Measurements from ENCODE around the gene MSI2. TPM values are rescaled to one million over a fixed set of nuclear protein-coding genes. Genes with fewer than 3 reads are reported as not detected.

The MSI2 gene
- polyA plus RNA-seq, 4 donors, result 85.9 to 104 (median 97.5) TPM

DNA sequence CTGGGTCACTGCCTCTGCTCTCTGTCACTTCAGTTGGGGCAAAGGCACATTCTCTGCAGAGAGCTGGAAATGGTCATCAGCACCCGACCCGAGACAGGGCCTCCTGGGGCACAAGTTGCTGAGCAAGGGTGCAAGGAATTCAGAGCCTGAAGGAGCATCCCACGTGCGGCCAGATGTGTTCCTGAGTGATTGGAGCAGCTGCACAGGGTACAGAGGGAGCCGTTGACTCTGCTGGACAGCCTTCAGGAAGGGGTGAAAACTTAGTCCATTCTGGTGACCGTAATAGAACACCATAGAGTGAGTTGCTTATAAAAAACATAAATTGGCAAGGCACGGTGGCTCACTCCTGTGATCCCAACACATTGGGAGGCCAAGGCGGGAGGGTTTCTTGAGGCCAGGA lies 382.0 kb downstream of the MSI2 start:
- no peak for DNase-seq (ENCODE audit: low read depth in 4 of 4, low spot score in 2 of 4)

DNA sequence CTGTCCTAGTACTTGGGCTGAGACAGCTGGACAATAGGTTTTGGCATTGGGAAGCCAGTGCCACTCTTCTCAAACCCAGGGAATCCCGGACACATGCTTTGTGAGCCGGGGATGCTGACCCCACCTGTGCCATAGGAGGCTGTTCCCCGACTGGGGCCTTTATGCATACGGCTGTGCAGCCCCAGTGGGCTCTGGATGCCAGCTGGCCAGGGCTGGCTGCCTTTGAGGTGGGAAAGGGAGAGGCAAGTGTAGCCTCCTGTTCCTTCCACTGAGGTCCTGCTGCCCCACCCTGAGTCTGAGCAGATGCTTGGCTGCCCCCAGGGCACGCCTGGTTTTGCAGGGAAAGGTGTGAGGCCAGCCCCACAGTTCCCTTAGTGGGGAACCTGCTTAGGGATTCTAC lies 383.1 kb downstream of the MSI2 start:
- no peak for DNase-seq (ENCODE audit: low read depth in 4 of 4, low spot score in 2 of 4)

DNA sequence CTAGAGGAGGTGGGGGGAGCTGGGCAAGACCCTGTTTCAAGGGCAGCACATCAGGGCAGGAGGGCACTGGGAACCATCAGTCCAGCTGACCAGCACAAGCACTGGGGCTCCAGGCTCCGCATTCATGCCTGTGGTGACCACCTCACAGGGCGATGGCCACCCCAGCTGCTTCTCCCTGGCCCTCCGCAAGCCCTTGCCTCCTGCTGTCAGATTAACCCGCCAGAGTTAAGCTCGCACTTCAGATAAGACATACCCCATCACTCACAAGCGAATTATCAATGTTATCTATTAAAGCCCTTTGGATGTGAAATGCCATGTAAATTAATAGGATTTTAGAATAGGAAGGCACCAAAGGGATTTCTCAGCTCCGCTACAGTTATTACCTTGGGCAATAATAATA lies 383.8 kb downstream of the MSI2 start:
- DNase-seq (ENCODE audit: low read depth in 4 of 4, low spot score in 2 of 4), result no peak

DNA sequence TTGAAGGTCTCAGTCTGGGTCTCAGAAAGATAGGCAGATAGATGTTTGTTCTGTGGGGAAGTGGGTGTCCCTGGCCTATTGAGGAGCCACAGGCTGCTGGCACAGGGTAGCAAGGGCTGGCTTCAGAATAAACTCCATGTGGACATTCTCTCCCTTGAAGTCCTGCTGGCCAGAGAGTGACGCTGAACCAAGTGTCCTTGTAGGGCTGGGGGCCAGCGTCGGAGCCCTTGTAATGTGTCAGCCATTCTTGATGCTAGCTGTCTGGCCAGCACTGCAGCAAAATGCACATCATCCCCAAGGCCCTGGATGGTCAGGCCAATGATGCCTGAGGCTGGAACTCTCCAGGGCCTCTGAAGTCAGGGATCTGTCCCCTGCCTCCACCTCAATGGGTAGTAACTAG lies 385.4 kb downstream of the MSI2 start:
- DNase-seq (ENCODE audit: low read depth in 4 of 4, low spot score in 2 of 4), result no peak

DNA sequence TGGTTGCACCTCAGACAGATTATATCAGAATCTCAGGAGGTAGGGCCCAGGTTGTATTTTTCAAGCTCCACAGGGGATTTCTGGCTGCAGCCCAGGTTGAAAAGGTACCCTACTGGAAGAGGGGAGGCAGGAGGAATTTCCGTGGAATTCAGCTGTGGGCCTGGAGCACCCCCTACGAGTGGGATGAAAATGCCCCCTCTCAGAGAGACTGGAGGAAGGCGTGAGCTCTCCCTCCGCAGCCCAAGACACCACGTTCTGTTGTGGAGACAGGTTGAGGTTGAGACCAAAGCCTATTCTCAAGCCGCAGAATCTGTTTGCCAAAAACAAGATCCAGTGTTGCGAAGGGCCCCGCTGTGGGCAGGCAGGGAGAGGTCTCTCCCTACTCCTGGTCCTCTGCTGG lies 386.7 kb downstream of the MSI2 start:
- no peak for DNase-seq (ENCODE audit: low read depth in 4 of 4, low spot score in 2 of 4)

DNA sequence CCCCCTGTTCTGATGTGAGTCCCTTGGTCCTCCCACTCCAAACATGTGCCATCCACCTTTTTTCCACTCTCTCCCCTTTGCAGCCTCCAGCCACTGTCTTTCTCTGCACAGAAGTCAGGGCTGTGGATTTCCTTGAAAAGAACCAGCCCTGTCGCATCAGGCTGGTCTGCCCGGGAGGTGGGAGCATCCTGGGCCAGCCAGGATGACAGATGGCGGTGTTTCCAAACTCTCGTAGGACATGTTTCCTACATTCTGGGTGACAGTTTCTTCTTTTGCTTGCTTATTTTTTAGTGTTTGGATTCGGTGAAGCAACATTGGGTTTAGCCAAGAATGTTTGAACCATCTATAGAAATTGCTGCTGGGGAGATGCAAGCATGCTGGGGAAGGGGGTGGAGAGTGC lies 388.0 kb downstream of the MSI2 start:
- DNase-seq (ENCODE audit: low read depth in 4 of 4, low spot score in 2 of 4), result no peak

DNA sequence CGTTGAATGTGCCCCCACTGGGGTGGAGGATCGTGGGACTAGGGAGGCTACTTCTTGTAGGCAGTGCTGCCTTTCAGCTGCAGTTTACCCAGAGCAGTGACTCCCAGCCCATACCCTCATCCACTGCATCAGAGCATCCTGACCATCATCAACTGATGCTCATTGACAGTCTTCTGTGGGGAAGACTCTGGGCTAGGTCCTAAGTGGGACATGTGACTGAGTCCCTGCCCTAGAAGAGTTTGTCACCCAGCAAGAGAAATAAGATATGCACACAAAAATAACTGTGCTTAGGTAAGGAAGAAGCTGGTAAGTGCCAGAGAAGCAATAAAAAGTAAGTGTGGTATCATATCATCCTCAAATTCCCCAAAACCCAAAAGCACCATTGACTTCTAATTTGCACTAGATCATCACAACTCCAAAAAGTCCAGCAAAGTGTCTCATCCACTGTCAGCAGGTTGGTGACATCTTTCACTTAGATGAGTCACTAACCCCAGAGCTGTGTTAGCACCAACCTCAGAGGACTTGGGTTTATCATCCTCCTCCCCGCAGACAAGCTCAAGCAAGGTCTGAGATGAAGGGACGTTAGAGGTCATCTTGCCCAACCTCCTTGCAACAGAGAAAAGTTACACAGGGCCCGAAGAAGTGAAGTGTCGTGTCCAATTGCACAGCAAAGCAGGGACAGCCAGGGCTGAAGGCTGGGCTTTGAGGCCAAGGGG lies 389.8 kb downstream of the MSI2 start:
- DNase-seq (ENCODE audit: low read depth in 4 of 4, low spot score in 2 of 4), result no peak

DNA sequence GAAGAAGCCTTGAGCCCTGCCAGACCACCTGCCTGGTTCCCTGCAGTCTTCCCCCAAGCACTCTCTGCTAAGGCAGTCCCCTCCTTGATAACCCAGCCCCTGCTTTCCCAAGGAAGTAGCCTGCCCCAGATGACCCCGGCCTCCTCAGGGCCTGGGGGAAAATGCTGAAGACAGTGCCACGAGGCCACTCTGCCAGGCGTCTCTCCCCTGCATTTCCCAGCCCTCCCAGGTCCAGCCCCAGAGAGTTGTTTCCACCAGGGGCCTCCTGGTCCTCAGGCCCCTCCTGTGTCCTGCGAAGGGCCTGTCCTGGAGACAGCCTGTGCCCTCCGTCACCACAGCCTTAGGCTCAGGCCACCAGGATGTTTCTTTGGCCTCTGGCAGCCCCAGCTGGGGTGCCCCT lies 392.4 kb downstream of the MSI2 start:
- DNase-seq (ENCODE audit: low read depth in 4 of 4, low spot score in 2 of 4), result no peak

DNA sequence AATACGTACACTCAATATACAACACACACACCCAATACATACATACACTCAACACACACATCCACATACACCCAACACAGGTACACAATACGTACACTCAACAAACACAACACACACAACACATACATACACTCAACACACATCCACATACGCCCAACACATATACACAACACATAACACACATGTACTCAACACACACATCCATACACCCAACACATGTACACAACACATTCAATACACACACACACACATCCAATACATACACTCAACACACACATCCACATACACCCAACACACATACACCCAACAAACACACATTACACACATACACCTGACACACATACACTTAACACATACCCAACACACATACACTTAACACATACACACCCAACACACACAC lies 392.9 kb downstream of the MSI2 start:
- DNase-seq (ENCODE audit: low read depth in 4 of 4, low spot score in 2 of 4), result no peak

DNA sequence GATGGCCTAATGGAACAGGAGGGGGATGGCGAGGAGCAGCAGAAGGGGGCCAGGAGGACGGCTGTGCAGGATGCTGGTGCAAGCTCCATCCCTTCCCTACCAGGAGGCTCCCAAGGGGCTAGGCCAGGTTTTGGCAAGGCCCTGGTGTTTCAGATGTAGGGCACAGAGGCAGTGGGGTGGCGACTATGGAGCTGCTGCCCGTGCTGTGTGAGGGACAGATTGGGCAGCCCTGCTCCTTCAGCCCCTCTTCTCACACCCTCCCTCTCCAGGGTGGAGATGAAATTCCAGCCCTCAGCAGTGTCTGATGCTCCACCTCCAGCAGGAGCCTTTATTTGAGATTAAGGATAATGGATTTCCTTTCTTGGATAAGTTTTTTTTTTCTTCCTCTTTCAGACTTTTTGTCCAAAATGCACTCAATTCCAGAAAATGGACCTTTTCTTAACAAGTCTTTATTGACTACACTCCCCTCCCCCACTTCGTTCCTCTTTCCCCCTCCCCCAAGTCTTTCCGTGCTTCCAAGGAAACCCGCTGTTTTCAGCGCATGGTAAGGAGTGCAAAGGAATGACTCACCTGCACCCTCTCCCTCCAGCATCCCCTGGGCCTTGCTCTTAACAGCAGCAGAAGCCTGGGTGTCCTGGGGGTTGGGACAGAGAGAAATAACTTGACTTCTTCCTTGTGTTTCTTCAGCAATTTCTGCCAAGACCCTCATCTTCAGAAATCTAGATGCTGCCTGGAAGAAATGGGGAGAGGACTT lies 393.6 kb downstream of the MSI2 start:
- no peak for DNase-seq (ENCODE audit: low read depth in 4 of 4, low spot score in 2 of 4)

DNA sequence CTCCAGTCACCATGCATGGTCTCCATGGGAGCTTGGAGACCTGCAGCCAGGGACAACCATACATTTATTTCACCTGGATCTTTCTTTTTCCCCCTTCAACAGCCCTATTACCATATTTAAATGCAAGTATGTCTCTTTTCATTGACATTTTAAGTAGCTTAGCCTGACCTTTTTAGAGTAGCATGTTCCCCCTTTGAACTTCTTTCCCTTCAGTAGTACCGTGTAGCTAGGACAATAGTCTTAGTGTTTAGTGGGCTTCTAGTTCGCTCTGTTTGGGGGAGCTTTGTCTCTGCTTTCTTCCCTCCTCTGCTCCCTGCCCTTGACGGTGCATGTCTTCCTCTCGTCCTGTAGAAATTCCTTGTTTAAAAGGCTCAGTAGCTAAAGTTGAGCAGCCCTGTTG lies 394.2 kb downstream of the MSI2 start:
- no peak for DNase-seq (ENCODE audit: low read depth in 4 of 4, low spot score in 2 of 4)

DNA sequence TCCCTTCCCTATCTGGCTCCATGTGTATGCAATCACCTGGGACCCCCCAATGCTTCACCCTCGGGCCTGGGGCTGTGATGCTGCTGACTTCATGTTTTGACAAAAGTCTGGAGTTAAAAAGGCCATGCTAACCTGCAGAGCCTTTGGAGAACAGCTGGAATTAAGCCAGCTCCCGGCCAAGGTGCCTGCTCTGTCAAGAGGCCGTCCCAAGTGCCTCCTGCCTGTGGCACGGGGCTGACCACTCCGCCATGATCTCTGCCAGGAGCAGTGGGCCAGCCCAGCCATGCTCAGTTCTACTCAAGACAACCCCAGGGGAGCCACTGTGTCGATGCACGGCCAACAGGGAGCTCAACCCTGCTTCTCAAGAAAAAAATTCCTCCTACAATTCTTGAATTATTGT lies 395.1 kb downstream of the MSI2 start:
- no peak for DNase-seq (ENCODE audit: low read depth in 4 of 4, low spot score in 2 of 4)

DNA sequence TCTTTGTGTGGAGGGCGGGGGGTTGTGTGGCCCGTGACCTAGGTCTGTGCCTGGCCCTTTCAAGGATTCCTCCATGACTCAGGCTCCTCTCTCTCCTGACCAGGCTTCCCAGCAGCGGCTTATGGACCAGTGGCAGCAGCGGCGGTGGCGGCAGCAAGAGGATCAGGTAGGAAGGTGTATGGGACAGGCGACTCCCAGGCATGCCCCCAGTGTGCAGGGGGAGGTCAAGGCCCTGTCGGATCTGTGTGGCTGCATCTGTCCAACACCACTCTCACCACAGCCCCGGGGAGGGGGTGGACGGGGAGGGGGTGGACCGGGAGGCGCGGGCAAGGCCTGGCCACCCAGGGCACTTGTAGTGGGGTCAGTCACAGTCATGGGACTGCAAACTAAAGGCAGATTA lies 395.7 kb downstream of the MSI2 start:
- no peak for DNase-seq (ENCODE audit: low read depth in 4 of 4, low spot score in 2 of 4)

DNA sequence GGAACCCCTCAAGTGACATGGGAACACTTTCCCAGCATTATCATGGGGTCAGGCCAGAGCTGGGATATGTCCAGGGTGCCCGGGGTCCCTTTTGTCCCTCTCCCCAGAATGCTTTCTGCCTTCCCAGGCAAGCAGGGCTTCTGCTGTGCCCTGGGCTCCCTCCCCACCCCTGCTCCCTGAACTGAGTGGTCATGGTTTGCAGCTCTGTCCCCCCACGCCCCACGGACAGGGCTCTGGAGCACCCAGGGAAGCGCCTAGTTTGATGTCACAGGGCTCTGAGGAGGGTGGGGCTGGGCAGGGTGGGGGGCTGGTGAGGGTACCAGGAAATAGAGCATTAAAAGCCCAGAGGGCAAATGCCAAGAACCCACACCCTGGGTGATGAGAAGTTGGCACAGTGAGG lies 396.5 kb downstream of the MSI2 start:
- DNase-seq (ENCODE audit: low read depth in 4 of 4, low spot score in 2 of 4), result no peak

DNA sequence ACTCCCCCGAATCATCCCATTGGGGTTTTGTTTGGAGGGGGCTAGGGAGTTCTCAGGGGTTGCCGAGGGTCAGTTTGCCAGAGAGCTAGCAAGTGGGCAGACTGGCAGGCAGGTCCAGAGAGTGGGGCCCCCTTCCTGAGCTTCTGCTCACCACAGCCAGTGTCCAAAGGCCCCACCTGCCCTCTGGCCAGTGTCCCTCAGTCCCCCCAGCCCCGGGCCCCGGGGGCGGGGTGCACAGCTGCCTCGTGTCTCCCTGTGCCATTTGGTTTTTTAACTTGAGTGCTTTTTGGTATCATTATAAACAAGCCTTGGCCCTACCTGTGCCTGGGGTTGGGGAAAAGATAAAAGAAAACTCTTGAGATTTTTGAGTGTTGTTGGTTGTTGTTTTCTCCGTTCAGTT lies 397.0 kb downstream of the MSI2 start:
- DNase-seq (ENCODE audit: low read depth in 4 of 4, low spot score in 2 of 4), result no peak

DNA sequence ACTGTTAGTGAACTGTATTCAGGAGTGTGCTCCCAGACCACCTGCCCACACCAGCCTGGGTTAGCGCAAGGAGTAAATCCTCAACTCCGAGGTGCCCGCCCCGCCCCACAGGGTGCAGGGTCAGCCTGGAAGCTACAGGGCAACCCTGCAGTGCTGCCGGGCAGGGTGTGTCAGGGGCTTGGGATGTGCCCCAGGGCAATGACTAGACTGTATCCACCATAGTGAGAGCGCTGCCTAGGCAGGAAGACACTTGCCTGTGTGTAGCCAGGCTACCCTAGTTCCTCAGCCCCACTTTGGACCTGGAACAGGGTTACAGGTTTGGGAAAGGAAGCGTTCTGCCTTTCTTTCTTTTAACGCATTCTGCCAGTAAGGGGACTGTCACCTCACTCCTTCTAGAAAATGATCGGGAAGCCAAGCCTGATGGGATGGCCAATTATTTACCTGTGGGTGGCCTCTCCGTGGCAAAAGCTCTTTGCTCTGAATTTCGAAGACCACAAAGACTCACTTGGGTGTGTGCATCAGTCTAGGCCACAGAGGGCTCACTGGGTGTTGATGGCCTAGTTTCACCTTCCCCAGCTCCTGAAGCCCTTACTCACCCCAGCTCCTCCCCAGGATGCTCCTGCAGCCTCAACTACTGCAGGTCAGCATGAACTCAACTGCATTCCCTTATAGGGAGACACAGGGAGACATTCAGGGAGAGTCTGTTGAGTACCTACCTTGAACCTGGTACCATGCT lies 397.9 kb downstream of the MSI2 start:
- no peak for DNase-seq (ENCODE audit: low read depth in 4 of 4, low spot score in 2 of 4)

DNA sequence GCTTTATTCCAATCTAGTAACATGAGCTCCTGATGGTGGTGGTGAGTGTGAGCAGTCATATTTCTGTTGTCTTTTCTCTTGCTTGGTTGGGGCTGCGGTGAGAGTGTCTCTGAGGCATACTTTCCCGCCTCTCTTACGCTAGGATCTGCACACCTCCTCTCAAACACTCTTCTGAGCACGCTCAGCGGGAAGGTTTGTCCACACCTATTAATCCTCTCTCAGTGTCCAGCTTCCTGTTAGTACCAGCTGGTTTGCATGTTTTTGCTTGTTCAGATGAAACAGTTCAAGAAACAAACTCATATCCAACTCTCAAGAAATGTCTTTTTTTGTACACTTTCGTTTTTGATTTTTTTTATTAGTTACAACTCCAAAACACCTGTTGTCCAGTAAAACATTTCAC lies 399.2 kb downstream of the MSI2 start:
- DNase-seq (ENCODE audit: low read depth in 4 of 4, low spot score in 2 of 4), result no peak

DNA sequence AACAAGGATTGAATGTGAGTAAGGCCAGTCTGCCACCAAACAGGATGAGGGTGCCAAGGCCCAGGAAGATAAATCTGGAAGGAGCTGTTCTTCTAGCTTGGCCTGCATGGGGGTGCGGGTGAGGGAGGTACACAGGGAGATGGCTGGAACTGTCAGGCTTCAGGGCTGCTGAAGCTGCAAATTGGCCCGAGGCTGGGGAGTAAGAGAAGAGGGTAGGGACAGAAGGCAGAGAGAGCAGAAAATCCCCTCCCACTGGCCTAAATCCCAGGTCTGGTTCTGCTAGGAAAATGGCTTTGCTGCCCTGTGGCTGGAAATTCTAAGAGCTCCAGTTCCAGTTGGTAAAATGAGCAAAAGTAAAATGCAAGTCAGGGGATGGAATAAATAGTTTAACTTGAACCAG lies 400.9 kb downstream of the MSI2 start:
- no peak for DNase-seq (ENCODE audit: low read depth in 4 of 4, low spot score in 2 of 4)

DNA sequence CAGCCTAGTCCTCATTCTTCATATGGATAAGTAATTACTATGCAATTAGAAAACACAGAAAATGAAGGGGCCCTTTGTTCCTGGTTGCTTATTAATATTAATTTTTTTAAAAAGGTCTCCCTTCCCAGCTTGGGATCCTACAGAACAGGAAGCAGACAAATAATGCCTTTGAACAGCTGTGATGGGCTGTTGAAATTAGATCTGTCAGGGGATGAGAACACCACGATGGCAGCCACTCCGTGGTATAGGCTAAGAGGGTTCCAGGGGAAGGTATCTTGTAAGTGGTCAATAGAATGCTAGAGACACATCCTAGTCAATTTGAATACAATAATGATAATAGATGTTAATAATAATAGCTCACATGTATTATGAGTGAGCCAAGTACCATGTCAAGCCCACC lies 405.7 kb downstream of the MSI2 start:
- no peak for DNase-seq (ENCODE audit: low read depth in 4 of 4, low spot score in 2 of 4)

DNA sequence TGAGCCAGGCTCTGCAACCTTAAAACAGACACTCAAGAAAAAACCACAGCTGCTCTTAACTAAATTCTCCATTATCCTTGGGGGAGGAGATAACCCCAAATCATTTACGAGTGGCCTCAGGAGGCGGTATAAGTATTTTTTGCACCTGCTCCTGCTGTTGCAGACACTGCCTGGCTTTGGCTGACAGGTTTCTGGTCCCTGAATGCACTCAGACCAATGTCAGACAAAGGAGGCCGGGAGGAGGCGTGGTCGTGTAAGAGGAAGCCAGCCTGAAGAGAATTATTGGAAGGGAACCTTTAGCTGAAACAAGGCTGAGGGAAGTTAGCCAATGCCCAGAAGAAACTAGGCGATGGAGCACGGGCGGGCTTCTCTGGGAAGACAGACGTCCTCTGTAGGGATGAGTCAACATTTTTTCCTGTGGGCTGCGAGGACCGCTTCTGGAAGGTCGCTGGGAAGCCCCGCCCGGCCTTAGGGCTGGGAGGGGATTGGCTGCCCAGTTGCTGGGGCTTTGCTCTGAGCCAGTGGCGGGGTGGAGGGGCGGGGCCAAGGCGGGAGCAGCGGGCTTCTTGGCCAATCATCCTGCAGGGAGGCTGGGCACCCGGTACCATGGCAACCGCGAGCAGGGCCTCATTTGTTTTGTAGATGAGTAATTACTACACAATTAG lies 406.5 kb downstream of the MSI2 start:
- DNase-seq (ENCODE audit: low read depth in 4 of 4, low spot score in 2 of 4), result peak; percentile 65 to 85 (median 77)

DNA sequence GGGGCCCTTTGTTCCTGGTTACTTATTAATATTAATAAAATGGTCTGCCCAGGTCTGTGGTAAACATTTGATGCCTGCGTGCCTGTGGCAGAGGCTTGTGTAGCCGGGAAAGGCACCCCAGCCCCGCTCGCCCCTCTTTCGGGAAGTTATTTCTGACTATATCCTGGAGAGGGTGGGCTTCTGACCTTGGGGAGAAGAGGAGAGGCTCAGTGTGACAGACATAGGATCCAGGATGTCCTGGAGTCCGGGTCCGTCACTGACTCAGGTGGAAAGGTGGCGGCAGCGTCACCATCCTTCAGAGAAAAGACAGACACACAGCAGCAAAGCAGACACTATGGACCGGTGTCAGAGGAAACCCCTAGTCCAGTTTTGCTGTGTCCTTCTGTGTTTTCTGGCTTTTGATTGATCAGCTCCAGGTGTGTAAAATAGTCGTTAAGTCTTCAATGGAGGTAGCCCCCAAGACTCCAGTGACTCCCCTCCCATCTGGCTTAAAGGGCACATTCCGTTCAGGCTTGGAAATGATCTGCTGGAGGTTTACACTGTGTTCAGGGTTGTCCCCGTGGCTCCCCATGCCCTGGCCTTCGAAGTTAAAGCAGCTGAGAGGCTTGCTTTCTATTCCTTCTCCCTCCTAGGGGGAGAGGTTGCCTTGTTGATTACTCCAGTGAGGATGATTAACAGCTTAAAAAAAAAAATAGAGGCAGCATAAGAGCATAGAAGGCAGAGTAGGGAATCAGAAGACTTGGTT lies 407.2 kb downstream of the MSI2 start:
- no peak for DNase-seq (ENCODE audit: low read depth in 4 of 4, low spot score in 2 of 4)

Data from left renal cortex interstitium (tissue), 4 donors.